ENCODE results near the gene RAB5B. TPM values are rescaled to one million over a fixed set of nuclear protein-coding genes. Genes with fewer than 3 reads are reported as not detected.

The RAB5B gene
- total and polyA plus RNA-seq, 2 donors from 2014 or later = 72.5 to 112 TPM

DNA sequence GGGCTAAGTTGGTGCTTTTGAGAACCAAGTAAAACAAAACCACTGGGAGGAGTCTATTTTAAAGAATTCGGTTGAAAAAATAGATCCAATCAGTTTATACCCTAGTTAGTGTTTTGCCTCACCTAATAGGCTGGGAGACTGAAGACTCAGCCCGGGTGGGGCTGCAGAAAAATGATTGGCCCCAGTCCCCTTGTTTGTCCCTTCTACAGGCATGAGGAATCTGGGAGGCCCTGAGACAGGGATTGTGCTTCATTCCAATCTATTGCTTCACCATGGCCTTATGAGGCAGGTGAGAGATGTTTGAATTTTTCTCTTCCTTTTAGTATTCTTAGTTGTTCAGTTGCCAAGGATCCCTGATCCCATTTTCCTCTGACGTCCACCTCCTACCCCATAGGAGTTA is 1.8 kb upstream of the RAB5B start:
- no peak overlapping the region for H3K9ac ChIP-seq (ENCODE audit: low read length in 3 of 3)
- intact Hi-C loops (cut with DNase I) = no loop called here
- H3K9me3 ChIP-seq (ENCODE audit: control insufficient read depth in 2 of 3, insufficient read depth in 1 of 3, low read length in 3 of 3) = no peaks in the 10 kb centered on the region
- no peak for DNase-seq
- peaks cover 3 to 15% (median 6%) of the 10 kb centered on the region in 3 donors for H3K4me1 ChIP-seq (ENCODE audit: control insufficient read depth in 2 of 3, insufficient read depth in 2 of 3, low read depth in 1 of 3, low read length in 3 of 3)
- TF ChIP-seq, protein P1, sequence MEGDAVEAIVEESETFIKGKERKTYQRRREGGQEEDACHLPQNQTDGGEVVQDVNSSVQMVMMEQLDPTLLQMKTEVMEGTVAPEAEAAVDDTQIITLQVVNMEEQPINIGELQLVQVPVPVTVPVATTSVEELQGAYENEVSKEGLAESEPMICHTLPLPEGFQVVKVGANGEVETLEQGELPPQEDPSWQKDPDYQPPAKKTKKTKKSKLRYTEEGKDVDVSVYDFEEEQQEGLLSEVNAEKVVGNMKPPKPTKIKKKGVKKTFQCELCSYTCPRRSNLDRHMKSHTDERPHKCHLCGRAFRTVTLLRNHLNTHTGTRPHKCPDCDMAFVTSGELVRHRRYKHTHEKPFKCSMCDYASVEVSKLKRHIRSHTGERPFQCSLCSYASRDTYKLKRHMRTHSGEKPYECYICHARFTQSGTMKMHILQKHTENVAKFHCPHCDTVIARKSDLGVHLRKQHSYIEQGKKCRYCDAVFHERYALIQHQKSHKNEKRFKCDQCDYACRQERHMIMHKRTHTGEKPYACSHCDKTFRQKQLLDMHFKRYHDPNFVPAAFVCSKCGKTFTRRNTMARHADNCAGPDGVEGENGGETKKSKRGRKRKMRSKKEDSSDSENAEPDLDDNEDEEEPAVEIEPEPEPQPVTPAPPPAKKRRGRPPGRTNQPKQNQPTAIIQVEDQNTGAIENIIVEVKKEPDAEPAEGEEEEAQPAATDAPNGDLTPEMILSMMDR (IDR thresholded peaks at IDR 0.05; ENCODE audit: borderline replicate concordance, extremely low read depth, insufficient read depth) = no peak
- H3K4me3 ChIP-seq (ENCODE audit: low read length in 3 of 3) = no peak overlapping the region
- FAIRE-seq = no peak
- H3K36me3 ChIP-seq (ENCODE audit: control insufficient read depth in 2 of 3, insufficient read depth in 3 of 3, low read length in 3 of 3) = peaks cover 0 to 2% (median 0%) of the 10 kb centered on the region in 3 donors
- no peak overlapping the region for H3K27ac ChIP-seq (ENCODE audit: low read depth in 2 of 2, low read length in 2 of 2)
- H3K27me3 ChIP-seq (ENCODE audit: control insufficient read depth, insufficient read depth, low read length) = no peaks in the 10 kb centered on the region

- Histone ChIP-seq H3K4me1 (ENCODE audit: control insufficient read depth in 2 of 3, insufficient read depth in 2 of 3, low read depth in 1 of 3, low read length in 3 of 3) (peaks cover 3 to 13% (median 6%) of the 10 kb centered on the region in 3 donors), H3K27me3 (ENCODE audit: control insufficient read depth, insufficient read depth, low read length) (no peaks in the 10 kb centered on the region), H3K27ac (ENCODE audit: low read depth in 2 of 2, low read length in 2 of 2) (peak overlapping the region; percentile 85 to 89), H3K36me3 (ENCODE audit: control insufficient read depth in 2 of 3, insufficient read depth in 3 of 3, low read length in 3 of 3) (peaks cover 0 to 2% (median 0%) of the 10 kb centered on the region in 3 donors), H3K9me3 (ENCODE audit: control insufficient read depth in 2 of 3, insufficient read depth in 1 of 3, low read length in 3 of 3) (no peaks in the 10 kb centered on the region), H3K4me3 (ENCODE audit: low read length in 3 of 3) (peak overlapping the region; percentile 64 to 94 (median 77)), H3K9ac (ENCODE audit: low read length in 3 of 3) (peak overlapping the region in 1 of 3 donors; percentile 96)
- TF ChIP-seq, protein P1 (IDR thresholded peaks at IDR 0.05; ENCODE audit: borderline replicate concordance, extremely low read depth, insufficient read depth) = no peak
- intact Hi-C loops (cut with DNase I) = no loop called here
- no peak for DNase-seq
- FAIRE-seq = no peak
These were observed 1.4 kb upstream of the RAB5B start for GRCh38 chr12:55972456-55972855.

DNA sequence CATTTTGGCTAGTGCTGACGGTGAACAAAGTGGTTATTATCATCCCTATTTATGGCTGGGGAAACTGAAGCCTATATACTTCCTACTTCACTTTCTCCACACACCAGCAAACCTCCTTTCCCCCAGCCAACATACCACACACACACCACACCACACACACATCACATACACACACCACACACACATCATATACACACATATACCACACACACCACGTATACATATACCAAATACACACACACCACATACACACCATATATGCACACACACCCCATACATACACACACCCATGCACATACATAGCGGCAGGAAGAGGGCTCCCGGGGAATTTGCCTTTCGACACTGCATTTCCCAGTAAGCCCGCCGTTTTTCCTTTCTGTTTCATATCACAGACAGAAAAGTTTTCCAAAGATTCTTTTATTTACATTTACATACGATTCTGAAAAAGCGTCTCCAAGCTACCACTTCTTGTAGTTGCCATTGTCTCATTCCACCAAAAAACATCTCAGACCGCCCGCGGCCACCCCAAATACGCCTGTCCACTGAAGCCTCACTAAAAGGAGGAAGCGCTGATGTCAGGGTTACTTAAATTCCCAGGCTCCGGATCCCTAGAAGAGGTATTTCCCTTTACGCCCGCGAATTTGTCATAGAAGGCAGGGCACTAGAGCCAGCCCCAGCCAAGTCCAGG is 823 bp upstream of the RAB5B start:
- Histone ChIP-seq H3K9me3 (ENCODE audit: control insufficient read depth in 2 of 3, insufficient read depth in 1 of 3, low read length in 3 of 3) (no peaks in the 10 kb centered on the region), H3K27ac (ENCODE audit: low read depth in 2 of 2, low read length in 2 of 2) (peak overlapping the region; percentile 85 to 89), H3K36me3 (ENCODE audit: control insufficient read depth in 2 of 3, insufficient read depth in 3 of 3, low read length in 3 of 3) (peaks cover 0 to 2% (median 0%) of the 10 kb centered on the region in 3 donors), H3K27me3 (ENCODE audit: control insufficient read depth, insufficient read depth, low read length) (no peaks in the 10 kb centered on the region), H3K4me3 (ENCODE audit: low read length in 3 of 3) (peak overlapping the region; percentile 64 to 94 (median 77)), H3K9ac (ENCODE audit: low read length in 3 of 3) (peak overlapping the region; percentile 51 to 96 (median 82)), H3K4me1 (ENCODE audit: control insufficient read depth in 2 of 3, insufficient read depth in 2 of 3, low read depth in 1 of 3, low read length in 3 of 3) (peaks cover 3 to 10% (median 6%) of the 10 kb centered on the region in 3 donors)
- DNase-seq (no peak), FAIRE-seq (no peak)
- intact Hi-C loops (cut with DNase I) = no loop called here
- TF ChIP-seq, protein P1 (IDR thresholded peaks at IDR 0.05; ENCODE audit: borderline replicate concordance, extremely low read depth, insufficient read depth) = no peak

Measured in kidney (tissue), 14 donors.